Gastrocnemius medialis (tissue), 4 donors: Measurements from ENCODE around the gene PDE4D.

Experiments
- POLR2A ChIP-seq, 2 donors: fragments of 450-650 bp; IDR thresholded peaks; one replicate each; pipeline ENCODE4 v1.6.1; 2017; ENCODE audit warnings: antibody characterized with exemption in 2 of 2, mild to moderate bottlenecking in 2 of 2, moderate library complexity in 2 of 2
- TF ChIP-seq, protein P1 (sequence below), 5 experiments: fragments of 450-650 bp in 3 of 5; fragments of 200-600 bp in 2 of 5; sonication (generic) in 2 of 5; IDR thresholded peaks in 4 of 5; conservative IDR thresholded peaks in 1 of 5; 1 replicate in 4 of 5; 2 replicates in 1 of 5; pipeline ENCODE4 v1.5.1; 2016 to 2019; ENCODE audit warnings: antibody characterized with exemption in 5 of 5, mild to moderate bottlenecking in 3 of 5, moderate library complexity in 3 of 5

GRCh38 chr5:59608745-59609144 is 284.8 kb downstream of the PDE4D start:
- TF ChIP-seq, protein P1, sequence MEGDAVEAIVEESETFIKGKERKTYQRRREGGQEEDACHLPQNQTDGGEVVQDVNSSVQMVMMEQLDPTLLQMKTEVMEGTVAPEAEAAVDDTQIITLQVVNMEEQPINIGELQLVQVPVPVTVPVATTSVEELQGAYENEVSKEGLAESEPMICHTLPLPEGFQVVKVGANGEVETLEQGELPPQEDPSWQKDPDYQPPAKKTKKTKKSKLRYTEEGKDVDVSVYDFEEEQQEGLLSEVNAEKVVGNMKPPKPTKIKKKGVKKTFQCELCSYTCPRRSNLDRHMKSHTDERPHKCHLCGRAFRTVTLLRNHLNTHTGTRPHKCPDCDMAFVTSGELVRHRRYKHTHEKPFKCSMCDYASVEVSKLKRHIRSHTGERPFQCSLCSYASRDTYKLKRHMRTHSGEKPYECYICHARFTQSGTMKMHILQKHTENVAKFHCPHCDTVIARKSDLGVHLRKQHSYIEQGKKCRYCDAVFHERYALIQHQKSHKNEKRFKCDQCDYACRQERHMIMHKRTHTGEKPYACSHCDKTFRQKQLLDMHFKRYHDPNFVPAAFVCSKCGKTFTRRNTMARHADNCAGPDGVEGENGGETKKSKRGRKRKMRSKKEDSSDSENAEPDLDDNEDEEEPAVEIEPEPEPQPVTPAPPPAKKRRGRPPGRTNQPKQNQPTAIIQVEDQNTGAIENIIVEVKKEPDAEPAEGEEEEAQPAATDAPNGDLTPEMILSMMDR (IDR thresholded peaks at IDR 0.05 in 4 of 5, conservative IDR thresholded peaks at IDR 0.05 in 1 of 5): no peak
- no peak for TF ChIP-seq POLR2A (IDR thresholded peaks at IDR 0.05)
